Loucy (cell line): ENCODE data around the gene OSBPL1A.
A peak's percentile ranks its signal among the peaks of the same experiment; 100 is the strongest.

ENCODE experiments used
- H2AFZ ChIP-seq: fragments of 200-600 bp; sonication (generic); 2 replicates; pipeline ENCODE4 v1.6.0; 2016; ENCODE audit warnings: antibody characterized with exemption, mild to moderate bottlenecking, low read length, moderate library complexity
- H3F3A ChIP-seq: fragments of 200-600 bp; 2 replicates; pipeline ENCODE4 v1.6.0; 2016; ENCODE audit warnings: antibody characterized with exemption, low read depth, mild to moderate bottlenecking
- H3K27me3 ChIP-seq: fragments of 200-600 bp; sonication (generic); 2 replicates; pipeline ENCODE4 v1.6.1; 2014; ENCODE audit warnings: low read length, mild to moderate bottlenecking; ENCODE audit not compliant: insufficient read depth, poor library complexity, severe bottlenecking
- H3K36me3 ChIP-seq: fragments of 200-600 bp; sonication (generic); 2 replicates; pipeline ENCODE4 v1.6.1; 2016; ENCODE audit warnings: low read length; ENCODE audit not compliant: insufficient read depth
- H3K4me1 ChIP-seq: fragments of 200-600 bp; sonication (generic); 2 replicates; pipeline ENCODE4 v1.5.1; 2014; ENCODE audit warnings: low read length, mild to moderate bottlenecking; ENCODE audit not compliant: insufficient read depth, poor library complexity, severe bottlenecking
- H3K4me2 ChIP-seq: fragments of 200-600 bp; sonication (generic); 2 replicates; pipeline ENCODE4 v1.6.0; 2014; ENCODE audit warnings: antibody characterized with exemption, low read length, low read depth, mild to moderate bottlenecking; ENCODE audit not compliant: poor library complexity, severe bottlenecking
- H3K4me3 ChIP-seq: fragments of 200-600 bp; sonication (generic); 2 replicates; pipeline ENCODE4 v1.5.1; 2014; ENCODE audit warnings: low read length, mild to moderate bottlenecking, mixed read lengths; ENCODE audit not compliant: poor library complexity, severe bottlenecking
- H3K79me2 ChIP-seq: fragments of 200-600 bp; sonication (generic); 2 replicates; pipeline ENCODE4 v1.6.1; 2014; ENCODE audit warnings: low read length; ENCODE audit not compliant: insufficient read depth
- H3K9ac ChIP-seq: fragments of 200-600 bp; sonication (generic); 2 replicates; pipeline ENCODE4 v1.6.0; 2014; ENCODE audit warnings: mild to moderate bottlenecking, low read depth, low read length, moderate library complexity; ENCODE audit not compliant: poor library complexity, severe bottlenecking
- H3K9me2 ChIP-seq: fragments of 200-600 bp; sonication (generic); replicated peaks from 2 replicates; pipeline ENCODE4 v1.6.1; 2016; ENCODE audit warnings: low read depth, low read length, mixed read lengths
- H3K9me3 ChIP-seq: fragments of 200-600 bp; sonication (generic); 2 replicates; pipeline ENCODE4 v1.6.1; 2014; ENCODE audit warnings: mild to moderate bottlenecking, antibody characterized with exemption, low read length, low read depth; ENCODE audit not compliant: insufficient read depth
- H4K20me1 ChIP-seq: fragments of 200-600 bp; sonication (generic); 2 replicates; pipeline ENCODE4 v1.6.0; 2014; ENCODE audit warnings: antibody characterized with exemption, low read length, mild to moderate bottlenecking; ENCODE audit not compliant: insufficient read depth, poor library complexity, severe bottlenecking
- EZH2phosphoT487 ChIP-seq: fragments of 200-600 bp; IDR thresholded peaks from 2 replicates; pipeline ENCODE4 v1.6.1; 2018; ENCODE audit warnings: antibody characterized with exemption, mild to moderate bottlenecking, moderate library complexity, borderline replicate concordance
- TF ChIP-seq, protein P1 (sequence below): fragments of 200-600 bp; sonication (generic); conservative IDR thresholded peaks from 2 replicates; pipeline ENCODE4 v1.5.1; 2014; ENCODE audit warnings: mild to moderate bottlenecking, antibody characterized with exemption, low read length

OSBPL1A gene

DNA sequence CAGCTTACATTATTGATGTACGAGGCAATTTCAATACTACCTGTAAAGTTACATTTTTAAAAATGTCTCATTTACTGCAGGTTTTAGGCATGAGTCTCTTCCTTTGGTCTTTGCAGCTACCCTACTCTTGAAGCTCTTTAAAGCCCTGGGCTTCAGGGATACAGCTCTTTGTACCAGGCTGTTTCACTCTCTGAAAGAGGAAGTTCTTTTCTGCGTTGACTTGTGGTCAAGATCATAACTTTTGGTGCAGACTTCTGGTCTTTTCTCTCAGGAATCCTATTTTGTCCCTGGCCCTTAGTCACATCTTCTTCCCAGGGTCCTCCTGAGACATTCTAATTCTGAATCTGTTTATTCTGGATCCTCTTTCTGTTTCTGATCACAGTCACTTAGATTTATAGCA, 46.2 kb upstream of the OSBPL1A start:
- no peak overlapping the region for H3K4me3 ChIP-seq
- H2AFZ ChIP-seq: peak overlapping the region; percentile 83
- no peak overlapping the region for H3K4me2 ChIP-seq
- H3K9ac ChIP-seq: peak overlapping the region; percentile 16
- TF ChIP-seq, protein P1, sequence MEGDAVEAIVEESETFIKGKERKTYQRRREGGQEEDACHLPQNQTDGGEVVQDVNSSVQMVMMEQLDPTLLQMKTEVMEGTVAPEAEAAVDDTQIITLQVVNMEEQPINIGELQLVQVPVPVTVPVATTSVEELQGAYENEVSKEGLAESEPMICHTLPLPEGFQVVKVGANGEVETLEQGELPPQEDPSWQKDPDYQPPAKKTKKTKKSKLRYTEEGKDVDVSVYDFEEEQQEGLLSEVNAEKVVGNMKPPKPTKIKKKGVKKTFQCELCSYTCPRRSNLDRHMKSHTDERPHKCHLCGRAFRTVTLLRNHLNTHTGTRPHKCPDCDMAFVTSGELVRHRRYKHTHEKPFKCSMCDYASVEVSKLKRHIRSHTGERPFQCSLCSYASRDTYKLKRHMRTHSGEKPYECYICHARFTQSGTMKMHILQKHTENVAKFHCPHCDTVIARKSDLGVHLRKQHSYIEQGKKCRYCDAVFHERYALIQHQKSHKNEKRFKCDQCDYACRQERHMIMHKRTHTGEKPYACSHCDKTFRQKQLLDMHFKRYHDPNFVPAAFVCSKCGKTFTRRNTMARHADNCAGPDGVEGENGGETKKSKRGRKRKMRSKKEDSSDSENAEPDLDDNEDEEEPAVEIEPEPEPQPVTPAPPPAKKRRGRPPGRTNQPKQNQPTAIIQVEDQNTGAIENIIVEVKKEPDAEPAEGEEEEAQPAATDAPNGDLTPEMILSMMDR: no peak
- TF ChIP-seq EZH2phosphoT487: no peak
- H3K79me2 ChIP-seq: no peaks in the 10 kb centered on the region
- no peaks in the 10 kb centered on the region for H3K27me3 ChIP-seq
- no peaks in the 10 kb centered on the region for H3K9me2 ChIP-seq
- H4K20me1 ChIP-seq: no peaks in the 10 kb centered on the region
- no peaks in the 10 kb centered on the region for H3F3A ChIP-seq
- H3K9me3 ChIP-seq: no peaks in the 10 kb centered on the region
- no peaks in the 10 kb centered on the region for H3K36me3 ChIP-seq
- peaks cover 24% of the 10 kb centered on the region for H3K4me1 ChIP-seq

DNA sequence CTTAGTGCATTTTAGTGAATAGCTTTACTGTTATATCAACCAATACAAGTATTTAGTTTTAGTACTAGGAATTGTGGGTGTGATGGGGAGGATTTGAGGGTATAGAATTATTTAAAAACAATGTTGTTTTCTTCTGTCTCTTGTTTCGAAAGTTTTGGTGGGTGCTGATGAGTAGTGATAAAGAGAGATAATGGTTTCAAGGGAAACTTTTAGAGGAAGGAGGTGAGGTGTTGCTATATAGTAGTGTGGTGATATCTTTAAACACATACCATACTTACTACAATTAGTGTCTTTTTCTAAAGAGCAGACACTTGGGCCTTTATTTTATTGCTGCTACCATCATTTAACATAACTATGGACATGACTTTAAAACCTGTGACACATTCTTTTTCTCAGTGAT, 39.3 kb upstream of the OSBPL1A start:
- Histone ChIP-seq H2AFZ (0 out of 2 replicates have a peak overlapping the region, but pooled peaks have one; percentile 36), H3K4me3 (no peak overlapping the region), H3K36me3 (no peaks in the 10 kb centered on the region), H3K4me1 (no peaks in the 10 kb centered on the region), H3K9me3 (no peaks in the 10 kb centered on the region), H4K20me1 (no peaks in the 10 kb centered on the region), H3K9me2 (no peaks in the 10 kb centered on the region), H3K4me2 (no peak overlapping the region), H3F3A (no peaks in the 10 kb centered on the region), H3K79me2 (no peaks in the 10 kb centered on the region), H3K9ac (no peak overlapping the region), H3K27me3 (no peaks in the 10 kb centered on the region)
- no peak for TF ChIP-seq EZH2phosphoT487

DNA sequence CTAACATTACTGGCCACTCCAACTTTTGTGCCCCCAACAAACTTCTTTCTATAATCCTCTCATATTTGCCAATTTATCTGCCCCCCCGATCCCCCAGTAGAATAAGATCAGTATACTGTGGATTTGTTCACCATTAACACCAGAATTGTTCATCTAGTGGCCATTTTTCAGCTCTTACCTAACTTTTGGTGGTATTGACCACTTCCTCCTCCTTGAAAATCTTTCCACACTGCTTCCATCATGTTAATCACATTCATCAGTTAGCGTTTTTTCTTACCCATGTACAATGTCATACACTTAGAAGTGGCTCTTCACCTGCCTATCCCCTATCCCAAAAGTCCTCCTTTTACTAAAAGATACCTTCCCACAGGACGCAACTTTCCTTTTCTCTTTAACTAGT, 35.0 kb upstream of the OSBPL1A start:
- no peak overlapping the region for H3K9ac ChIP-seq
- no peak for TF ChIP-seq EZH2phosphoT487
- TF ChIP-seq, protein P1: no peak
- no peaks in the 10 kb centered on the region for H3F3A ChIP-seq
- no peaks in the 10 kb centered on the region for H3K36me3 ChIP-seq
- no peak overlapping the region for H3K4me3 ChIP-seq
- no peaks in the 10 kb centered on the region for H3K27me3 ChIP-seq
- H3K9me3 ChIP-seq: no peaks in the 10 kb centered on the region
- H3K79me2 ChIP-seq: no peaks in the 10 kb centered on the region
- H3K4me1 ChIP-seq: no peaks in the 10 kb centered on the region
- no peaks in the 10 kb centered on the region for H3K9me2 ChIP-seq
- H2AFZ ChIP-seq: no peak overlapping the region
- H3K4me2 ChIP-seq: no peak overlapping the region
- H4K20me1 ChIP-seq: no peaks in the 10 kb centered on the region

DNA sequence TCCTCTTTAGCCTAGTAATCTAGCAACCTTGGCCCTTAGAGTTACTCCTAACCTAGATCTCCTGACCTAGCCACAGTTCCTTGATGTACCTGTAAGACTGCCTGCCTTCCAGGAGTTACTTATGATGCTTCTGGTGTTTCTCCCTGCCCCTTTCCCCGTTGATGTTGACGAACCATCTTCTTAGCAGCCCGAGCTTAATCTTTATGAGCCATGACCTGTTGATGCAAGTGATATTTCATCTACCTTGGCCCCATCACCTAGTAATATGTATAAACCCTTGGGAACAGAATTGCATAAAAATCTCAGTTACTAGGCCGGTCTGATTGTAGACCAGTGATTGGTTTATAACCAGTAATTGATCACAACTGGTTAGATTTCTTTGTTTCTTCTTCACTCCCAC, 31.6 kb upstream of the OSBPL1A start:
- Histone ChIP-seq H4K20me1 (no peaks in the 10 kb centered on the region), H3K9me2 (no peaks in the 10 kb centered on the region), H3K4me3 (no peak overlapping the region), H3K9me3 (no peaks in the 10 kb centered on the region), H3K27me3 (no peaks in the 10 kb centered on the region), H3K79me2 (no peaks in the 10 kb centered on the region), H3F3A (no peaks in the 10 kb centered on the region), H3K4me1 (no peaks in the 10 kb centered on the region), H3K4me2 (no peak overlapping the region), H2AFZ (no peak overlapping the region), H3K36me3 (no peaks in the 10 kb centered on the region), H3K9ac (no peak overlapping the region)
- TF ChIP-seq, protein P1: no peak
- no peak for TF ChIP-seq EZH2phosphoT487
